HG03571 (cell line): ENCODE data around the gene ZC3H12A.
A peak's percentile ranks its signal among the peaks of the same experiment; 100 is the strongest.
"Not testable (repeated sequence)": the region's sequence is repeated elsewhere in the genome, so short reads cannot be mapped to it uniquely, and the experiment has no call there.

ENCODE experiments used
- ATAC-seq: cut with Tn5 transposase; IDR thresholded peaks from one replicate; pipeline ENCODE4 v1.9.1; 2021; ENCODE audit not compliant: unreplicated experiment

The ZC3H12A gene

DNA sequence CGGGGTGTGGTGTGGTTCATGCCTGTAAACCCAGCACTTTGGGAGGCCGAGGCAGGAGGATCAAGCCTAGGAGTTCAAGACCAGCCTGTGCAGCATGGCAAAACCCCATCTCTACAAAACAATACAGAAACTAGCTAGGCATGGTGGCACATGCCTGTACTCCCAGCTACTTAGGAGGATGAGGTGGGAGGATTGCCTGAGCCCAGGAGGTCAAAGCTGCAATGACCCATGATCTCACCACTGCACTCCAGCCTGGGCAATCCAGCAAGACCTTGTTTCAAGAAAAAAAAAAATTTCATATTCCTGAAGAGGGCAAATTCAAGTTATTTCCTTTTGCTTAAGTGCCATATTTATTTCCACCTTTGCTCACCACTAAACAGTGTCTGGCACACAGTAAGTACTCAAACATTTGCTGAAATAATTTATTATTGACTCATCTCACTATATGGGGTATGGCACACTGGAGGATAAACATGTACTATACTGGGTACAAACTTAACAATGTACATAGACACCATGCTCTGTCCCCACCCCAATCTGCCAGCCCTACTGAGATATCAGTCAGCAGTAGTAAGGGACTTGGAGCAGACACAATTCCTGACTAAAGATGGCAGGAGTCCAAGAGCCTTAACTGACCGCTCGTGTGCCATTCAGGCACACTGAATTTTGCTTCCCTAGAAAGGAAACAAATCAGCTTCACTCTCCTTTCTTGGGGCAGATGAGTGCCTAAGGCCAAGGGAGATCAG lies 24.7 kb downstream of the ZC3H12A start:
- no peak for ATAC-seq

DNA sequence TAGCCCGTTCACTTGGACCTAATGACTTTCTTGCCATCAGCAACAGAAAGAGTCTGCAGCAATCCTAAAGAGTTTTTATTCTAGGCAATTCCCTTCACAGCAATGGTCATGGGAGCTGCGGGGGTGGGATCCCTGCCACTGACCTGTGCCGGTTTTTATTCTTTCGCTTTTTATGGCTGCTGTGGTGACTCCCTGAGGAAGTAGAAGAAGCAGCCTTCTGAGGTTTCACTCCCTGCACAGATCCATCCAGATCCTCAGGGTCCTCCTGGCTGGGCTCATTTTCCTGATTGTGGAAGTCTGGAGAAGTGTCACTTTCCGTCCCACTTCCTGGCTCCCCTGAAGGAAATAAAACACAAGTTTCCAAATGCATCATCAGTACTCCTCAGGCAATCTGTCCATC lies 27.3 kb downstream of the ZC3H12A start:
- no peak for ATAC-seq

DNA sequence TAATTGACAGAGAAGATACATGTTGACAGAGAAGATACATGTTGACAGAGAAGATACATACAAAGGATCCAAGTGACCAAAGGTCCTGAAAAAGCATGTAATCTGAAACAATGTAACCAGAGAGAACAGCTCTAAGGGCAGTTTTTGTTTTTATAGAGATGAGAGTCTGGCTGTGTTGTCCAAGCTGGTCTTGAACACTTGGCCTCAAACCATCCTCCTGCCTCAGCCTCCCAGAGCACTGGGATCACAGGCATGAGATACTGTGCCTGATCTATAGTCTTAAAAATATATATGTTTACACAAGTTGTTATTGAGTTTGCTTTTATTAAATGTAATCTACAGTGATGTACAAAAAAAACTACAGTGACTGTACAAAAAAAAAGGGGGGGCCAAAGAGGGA lies 27.7 kb downstream of the ZC3H12A start:
- ATAC-seq: no peak

DNA sequence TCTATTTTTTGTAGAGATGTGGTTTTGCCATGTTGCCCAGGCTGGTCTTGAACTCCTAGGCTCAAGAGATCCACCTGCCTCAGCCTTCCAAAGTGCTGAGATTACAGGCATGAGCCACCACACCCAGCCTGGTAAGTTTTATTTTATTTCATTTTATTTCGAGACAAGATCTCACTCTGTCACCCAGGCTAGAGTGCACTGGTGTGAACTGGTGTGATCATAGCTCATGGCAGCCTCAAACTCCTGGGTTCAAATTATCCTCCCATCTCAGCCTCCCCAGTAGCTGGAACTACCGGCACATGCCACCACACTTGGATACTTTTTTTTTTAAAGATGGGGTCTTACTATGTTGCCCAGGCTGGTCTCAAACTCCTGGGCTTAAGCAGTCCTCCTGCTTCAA lies 28.4 kb downstream of the ZC3H12A start:
- ATAC-seq: not testable (repeated sequence)

DNA sequence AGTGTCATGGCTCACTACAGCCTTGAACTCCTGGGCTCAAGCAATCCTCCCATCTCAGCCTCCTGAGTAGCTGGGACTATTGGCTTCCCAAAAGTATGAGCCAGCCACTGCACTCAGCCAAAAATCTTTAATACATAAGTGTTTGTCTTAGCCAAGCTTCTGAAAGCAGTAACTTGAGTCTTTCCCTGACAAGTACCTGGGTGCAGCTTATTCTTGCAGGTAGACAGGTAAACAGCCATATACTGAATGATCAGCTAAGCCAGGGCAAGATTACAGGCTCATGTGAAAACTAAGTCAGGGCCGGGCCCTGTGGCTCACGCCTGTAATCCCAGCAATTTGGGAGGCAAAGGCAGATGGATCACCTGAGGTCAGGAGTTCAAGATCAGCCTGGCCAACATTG lies 32.4 kb downstream of the ZC3H12A start:
- ATAC-seq: no peak

DNA sequence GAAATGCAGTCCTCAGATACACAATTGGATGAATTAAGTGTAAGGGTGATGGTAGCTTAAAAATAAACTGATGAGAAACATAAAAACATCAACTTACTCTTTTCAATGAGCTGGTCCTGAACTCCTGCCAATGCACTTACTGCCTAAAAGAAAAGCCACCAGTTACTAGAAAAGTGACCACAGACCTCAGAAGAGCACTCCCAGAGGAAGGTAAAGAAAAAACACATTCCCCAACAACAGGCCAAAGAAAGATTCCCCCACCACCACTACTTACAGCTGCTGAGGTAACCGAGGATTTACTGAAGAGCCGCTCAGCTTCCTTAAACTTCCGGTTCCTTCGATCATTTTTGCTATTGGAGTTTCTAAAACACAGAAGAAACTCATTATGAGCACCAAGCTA lies 34.8 kb downstream of the ZC3H12A start:
- no peak for ATAC-seq

DNA sequence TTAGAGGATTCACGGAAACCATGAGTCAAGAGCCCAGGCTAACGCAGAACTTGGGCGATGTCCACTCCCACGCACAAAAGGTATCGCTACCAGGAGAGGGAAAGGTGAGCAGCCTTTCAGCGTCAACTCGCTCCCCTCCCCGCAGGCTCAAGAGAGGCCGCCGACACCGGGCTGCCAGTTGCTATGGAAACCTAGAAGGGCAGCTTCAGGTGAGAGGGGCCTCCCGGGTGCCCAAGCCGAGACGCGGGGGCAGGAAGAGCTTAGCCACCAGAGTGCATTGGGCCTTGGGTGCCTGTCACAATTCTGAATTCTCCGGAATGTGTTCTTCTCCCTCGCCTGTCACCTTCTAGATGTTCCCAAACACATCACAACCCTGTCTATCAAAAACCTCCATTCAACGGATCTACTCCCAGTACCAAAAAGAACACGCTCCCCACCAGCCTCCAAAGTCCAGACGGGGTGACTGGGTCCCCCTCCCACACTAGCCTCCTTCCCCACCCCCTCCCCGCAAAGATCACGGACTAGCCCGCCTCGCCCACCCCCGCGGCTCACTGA lies 39.5 kb downstream of the ZC3H12A start:
- ATAC-seq: no peak

DNA sequence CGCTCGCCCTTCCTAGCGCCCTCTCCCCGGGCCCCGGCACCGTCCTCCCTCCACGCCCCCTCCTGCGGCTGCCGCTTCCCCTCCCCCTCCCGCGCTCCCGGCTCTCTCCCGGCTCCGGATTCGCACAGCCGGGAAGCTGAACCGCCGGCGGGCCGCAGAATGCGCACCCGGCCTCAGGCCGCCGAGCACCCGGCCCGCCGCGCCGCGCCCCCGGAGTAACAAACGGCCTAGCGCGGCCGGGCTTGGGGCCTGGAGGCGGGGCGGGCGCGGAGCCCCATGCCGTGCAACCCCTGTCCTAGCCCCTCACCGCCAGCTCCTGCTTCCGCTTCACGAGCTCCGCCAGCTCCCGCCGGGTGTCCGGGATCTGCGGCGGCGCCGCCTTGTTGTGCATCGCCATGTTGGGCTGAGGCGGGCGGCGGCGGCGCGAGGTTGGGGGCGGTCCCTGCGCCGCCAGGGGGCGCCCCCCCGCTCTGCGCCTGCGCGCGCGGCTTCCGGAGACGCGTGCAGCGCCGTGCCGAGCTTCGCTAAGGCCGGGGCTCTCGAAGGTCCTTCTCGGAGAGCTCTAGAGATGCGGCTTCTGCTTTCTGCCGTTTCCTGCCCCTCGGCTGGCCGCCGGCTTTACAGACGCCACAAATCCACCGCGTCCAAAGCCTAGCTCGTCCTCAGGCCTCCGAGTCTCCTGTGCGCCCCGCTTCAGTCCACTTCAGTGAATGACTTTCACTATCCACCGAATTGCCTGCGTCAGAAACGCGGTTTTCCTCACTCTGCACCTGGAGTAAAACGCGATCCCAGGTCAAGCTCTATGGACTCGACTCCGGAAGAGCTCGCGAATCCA lies 40.2 kb downstream of the ZC3H12A start, which contains the start of gene MEAF6:
Gene MEAF6 (minus strand): TSS at position 417 of the 835 bp plus-strand sequence. CDS start 20 bp downstream, at position 397.
- ATAC-seq: peak; percentile 85

DNA sequence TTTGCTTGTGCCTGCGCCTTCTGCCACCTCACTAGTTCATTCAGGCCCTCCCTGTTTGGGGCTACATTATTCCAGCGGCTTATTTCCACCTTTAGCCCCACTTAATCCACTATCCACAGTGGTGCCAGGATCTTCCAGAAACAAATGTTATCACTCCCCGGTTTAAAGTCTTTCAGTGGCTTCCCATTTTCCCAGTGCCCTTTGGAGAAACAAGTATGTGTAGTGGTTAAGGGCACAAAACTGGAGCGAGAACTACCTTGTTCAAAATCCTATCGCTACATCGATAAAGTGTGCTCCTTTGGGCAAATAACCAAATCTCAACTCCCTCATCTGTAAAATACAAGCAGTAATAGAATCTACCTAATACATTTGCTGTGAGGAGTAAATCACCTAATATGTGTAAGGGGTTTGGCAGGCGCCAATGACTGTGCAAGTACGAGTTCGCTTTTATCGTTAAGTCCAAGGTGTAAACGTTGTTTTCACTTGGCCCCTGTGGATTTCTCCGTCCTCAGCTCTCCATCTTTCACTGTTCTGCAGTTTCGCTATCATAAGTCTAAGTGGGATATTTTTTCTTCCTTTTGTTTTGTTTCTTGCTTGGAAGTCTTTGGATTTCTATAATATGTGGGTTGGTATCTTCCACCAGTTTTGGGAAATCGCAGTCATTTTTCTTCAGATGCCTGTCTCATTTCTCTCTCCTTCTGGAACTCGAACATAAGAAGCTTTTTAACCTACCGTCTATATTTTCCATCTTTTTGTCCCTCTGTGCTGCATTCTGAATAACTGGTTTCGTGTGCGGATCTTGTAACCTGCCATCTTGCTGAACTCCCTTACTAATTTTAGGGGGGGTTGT lies 41.0 kb downstream of the ZC3H12A start:
- ATAC-seq: no peak

DNA sequence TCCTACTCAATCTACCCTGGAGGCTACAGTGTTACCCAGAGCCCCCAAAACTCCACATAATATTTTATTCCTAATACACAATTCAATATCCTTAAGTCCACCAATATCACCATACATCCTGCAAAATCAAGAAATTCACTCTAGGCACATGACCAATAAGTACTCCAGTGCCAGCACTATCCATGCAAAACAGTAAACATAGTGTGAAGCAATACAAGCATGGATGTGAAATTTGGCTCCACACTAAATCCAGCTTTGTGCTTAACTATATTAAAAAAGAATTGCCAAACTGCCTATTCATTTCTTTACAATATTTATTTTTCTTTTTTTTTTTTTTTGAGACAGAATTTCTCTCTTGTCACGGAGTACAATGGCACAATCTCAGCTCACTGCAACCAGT lies 43.2 kb downstream of the ZC3H12A start:
- ATAC-seq: no peak

DNA sequence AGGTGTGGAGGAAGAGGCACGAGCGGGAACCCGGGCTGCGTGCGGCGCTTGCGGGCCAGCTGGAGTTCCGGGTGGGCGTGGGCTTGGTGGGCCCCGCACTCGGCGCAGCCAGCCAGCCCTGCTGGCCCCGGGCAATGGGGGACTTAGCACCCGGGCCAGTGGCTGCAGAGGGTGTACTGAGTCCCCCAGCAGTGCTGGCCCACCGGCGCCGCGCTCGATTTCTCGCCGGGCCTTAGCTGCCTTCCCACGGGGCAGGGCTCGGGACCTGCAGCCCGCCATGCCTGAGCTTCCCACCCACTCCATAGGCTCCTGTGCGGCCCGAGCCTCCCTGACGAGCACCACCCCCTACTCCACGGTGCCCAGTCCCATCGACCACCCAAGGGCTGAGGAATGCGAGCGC lies 43.9 kb downstream of the ZC3H12A start:
- ATAC-seq: not testable (repeated sequence)

DNA sequence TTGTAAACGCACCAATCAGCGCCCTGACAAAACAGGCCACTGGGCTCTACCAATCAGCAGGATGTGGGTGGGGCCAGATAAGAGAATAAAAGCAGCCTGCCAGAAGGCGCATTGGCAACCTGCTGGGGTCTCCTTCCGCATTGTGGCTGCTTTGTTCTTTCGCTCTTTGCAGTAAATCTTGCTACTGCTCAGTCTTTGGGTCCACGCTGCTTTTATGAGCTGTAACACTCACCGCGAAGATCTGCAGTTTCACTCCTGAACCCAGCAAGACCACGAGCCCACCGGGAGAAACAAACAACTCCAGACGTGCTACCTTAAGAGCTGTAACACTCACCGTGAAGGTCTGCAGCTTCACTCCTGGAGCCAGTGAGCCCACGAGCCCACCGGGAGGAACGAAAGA lies 44.5 kb downstream of the ZC3H12A start:
- not testable (repeated sequence) for ATAC-seq

DNA sequence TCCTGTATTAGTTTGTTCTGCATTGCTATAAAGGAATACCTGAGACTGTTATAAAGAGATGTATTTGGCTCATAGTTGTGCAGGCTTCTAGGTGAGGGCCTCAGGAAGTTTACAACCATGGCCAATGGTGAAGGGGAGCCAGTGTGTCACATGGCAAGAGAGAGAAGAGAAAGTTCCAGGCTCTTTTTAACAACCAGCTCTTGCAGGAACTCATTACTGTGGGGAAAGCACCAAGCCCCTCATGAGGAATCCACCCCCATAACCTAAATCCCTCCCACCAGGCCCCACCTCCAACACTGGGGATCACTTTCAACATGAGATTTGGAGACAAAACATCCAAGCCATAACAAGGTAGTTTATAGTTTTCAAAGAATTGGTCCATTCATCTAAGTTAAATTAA lies 45.2 kb downstream of the ZC3H12A start:
- no peak for ATAC-seq

DNA sequence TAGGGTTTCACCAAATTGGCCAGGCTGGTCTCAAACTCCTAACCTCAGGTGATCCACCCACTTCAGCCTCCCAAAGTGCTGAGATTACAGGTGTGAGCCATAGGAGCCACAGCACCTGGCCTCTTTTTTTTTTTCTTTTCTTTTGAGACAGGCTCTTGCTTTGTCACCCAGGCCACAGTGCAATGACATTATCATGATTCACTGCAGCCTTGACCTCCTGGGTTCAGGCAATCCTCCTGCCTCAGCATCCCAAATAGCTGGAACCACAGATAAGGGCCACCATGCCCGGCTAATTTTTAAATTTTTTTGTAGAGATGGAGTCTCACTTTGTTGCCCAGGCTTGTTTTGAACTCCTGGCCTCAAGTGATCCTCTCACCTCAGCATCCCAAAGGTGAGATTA lies 55.5 kb downstream of the ZC3H12A start:
- ATAC-seq: not testable (repeated sequence)

DNA sequence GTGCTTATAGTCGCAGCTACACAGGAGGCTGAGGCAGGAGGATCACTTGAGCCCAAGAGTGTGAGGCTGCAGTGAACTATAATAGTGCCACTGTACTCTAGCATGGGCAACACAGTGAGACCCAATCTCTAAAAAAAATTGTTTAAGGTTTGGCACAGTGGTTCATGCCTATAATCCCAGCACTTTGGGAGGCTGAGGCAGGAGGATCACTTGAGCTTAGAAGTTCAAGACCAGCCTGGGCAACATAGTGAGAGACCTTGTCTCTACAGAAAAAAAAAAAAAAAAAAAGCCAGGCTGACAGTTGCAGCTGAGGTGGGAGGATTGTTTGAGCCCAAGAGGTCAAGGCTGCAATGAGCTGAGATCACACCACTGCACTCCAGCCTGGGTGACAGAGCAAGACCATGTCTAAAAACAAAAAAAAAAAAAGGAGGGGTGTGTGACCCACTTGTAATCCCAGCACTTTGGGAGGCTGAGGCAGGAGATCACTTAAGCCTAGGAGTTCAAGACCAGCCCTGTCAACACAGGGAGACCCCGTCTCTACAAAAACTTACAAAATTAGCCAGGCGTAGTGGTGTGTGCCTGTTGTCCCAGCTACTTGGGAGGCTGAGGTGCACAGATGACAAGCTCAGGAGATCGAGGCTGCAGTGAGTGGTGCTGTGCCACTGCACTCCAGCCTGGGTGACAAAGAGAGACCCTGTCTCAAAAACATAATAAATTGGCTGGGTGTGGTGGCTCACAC lies 58.2 kb downstream of the ZC3H12A start:
- ATAC-seq: not testable (repeated sequence)

DNA sequence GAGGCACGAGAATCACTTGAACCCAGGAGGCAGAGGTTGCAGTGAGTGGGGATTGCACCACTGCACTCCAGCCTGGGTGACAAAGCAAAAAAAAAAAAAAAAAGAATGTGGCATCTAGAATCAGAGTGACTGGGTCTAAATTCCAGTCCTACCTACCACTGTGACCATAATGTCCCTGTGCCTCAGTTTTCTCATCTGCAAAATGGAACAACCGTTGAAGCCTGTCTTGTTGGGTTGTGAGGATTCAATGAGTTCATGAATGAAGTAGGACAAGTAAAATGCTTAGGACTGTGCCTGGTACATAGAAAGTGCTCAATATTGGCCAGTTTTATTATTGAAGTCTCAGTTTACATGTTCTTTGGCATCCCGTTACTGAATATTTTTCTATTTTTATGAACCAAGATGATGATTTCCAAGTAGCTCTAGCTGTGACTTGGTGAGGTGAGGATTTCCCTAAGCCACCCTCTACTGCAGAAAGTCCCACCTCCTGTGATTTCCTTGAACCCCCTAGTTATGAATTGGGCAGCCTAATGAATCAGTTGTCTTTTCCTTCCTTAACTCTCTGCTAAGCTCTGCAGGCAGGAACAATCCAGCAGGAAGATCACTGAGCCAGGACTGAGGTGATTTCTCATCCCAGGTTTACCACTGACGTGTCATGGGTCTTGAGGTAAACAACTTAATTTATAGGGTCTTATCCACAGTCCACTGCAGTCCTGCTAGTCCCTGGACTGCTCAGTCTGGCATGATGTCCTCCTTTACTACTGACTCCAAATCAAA lies 59.1 kb downstream of the ZC3H12A start:
- ATAC-seq: no peak
